ENCODE measurements around the gene GPR183.

Gene GPR183, protein sequence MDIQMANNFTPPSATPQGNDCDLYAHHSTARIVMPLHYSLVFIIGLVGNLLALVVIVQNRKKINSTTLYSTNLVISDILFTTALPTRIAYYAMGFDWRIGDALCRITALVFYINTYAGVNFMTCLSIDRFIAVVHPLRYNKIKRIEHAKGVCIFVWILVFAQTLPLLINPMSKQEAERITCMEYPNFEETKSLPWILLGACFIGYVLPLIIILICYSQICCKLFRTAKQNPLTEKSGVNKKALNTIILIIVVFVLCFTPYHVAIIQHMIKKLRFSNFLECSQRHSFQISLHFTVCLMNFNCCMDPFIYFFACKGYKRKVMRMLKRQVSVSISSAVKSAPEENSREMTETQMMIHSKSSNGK

GRCh38 chr13:99307247-99307646 lies at the start of gene GPR183:
Gene GPR183 (minus strand): TSS chr13:99307399. CDS start chr13:99296145, 11,254 bp downstream.
- DNase-seq, result no peak

- no peak for DNase-seq
Measured at GRCh38 chr13:99356262-99357091, 49.3 kb upstream of the GPR183 start.

GRCh38 chr13:99356012-99356261 lies 48.7 kb upstream of the GPR183 start:
- no peak for DNase-seq

DNA sequence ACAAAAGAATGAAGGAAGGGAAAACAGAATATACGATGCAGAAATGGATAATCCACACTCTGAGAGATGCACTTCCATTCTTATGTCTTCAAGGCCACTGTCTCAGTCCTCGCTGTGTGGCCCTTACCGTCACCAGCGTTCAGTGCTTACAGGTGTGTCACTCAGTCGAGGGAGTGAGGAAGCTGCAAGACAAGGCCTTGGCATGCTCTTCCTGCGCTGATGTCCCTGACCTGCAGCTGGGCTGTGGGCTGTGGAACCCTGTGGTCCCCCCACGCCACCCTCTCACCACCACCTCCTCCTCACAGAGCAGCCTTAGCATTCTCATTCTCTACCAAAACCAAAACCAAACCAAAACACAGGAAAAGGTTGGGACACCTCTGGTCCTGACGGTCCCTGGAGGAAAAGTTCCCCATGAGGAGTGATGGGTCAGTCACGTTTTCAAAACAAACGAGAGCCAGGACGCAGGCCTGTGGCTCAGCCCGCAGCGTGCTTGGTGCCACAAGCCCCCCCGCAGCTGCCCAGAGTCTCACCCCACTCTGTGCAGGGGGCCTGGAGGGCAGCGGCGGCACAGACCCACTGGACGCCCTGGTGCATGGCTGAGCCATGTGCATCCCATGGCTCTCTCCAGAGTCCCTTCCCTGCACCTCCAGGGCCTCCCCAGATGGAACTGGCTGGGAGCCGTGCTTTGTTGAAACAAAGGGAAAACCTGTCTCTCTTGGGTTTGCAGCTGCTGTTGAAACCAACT lies 48.2 kb upstream of the GPR183 start:
- peak; percentile 13 for DNase-seq

- no peak for DNase-seq
Measured at GRCh38 chr13:99354371-99354951, 47.3 kb upstream of the GPR183 start.

DNA sequence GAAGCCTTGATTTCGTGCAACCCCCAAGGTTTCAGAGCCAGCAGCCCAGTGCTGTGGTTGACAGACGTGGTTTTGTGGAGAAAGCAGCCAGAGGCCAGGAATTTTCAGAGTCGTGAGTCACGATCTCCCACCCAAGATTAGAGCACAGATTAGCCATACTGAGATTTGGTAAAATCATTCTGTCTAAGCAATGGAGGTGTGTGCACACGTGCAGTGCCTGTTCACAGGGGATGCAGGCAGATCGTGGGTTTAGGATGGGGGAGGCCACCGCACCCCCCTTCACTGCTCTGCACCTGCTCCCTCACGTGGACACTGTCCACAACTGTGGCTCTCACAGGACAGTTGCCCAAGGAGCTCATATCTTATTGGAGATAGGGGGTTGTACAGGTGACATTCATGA lies 46.6 kb upstream of the GPR183 start:
- no peak for DNase-seq

- no peak for DNase-seq
Measured at GRCh38 chr13:99353246-99353600, 46.0 kb upstream of the GPR183 start.

DNA sequence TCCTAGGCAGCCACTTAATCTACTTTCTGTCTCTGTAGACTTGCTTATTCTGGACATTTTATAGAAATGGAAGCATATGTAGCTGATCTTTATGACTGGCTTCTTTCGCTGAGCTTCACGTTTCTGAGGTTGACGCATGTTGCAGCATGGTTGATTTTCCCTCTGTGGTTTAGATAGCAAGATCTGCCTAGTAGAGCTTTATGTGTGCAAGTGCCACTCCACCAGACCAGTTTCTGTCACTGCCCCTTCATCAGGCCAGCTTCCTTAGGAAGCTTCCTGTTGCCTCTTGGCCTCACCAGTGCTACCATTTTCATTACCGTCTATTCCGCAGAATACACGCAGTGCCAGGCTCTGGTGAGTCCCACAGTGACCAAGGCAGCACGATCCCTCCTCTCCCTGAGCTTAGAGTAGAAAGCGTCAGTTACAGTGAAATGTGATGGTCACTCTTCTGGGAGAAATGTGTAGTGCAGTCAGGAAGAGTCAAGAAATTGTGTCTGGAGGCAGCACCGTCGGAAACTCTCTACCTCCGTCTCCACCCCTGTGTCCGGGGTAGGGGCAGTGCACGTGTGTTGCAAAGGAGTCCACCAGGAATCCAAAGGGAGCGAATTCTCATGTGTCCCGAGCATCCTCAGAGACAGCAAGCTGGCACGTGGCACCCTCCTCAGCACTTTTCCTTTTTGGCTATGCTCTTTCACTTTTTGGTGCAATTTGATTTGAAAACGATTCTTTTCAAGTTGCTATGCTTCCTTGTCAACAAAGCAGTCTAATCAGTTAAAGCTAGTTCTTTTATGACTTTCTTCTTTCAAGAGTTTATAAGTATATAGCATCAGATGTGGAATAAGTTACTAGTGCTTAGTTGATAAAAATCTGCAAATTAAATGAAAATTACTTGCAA lies 45.4 kb upstream of the GPR183 start:
- DNase-seq, result no peak

DNA sequence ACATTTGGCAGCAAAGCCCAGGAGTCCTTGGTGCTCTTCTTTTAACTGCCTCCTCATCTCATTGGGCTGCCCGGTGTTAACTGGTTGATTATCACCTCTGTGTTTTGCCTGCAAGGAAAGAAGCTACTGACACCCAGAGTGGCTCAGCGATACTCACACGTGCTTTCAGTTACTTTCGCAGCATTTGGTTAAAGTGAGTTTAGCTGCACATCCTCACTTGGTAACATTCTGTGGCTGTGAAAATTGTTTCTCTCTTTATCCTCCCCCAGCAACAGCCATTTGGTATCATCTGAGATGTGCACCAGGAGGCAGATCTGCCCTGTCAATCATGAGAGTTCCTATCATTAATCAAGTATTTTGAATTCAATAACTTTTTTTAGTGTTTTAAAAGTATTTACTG lies 44.6 kb upstream of the GPR183 start:
- DNase-seq, result no peak

DNA sequence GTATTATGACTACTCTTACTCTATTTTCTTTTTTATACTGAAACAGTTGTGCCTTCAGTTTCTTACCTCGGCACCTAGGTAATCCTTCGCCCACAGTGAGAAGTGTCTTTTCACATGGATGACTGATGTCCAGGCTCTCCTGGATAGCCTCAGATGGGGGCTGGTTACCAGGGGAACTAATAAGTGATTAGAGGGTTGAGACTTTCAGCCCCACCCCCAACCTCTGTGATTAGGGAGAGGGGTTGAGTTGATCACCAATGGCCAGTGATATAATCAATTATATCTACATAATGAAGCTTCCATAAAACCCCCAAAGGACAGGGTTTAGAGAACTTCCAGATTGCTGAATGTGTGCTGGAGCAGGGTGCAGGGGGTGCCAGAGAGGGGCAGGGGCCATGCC lies 43.0 kb upstream of the GPR183 start:
- no peak for DNase-seq

DNA sequence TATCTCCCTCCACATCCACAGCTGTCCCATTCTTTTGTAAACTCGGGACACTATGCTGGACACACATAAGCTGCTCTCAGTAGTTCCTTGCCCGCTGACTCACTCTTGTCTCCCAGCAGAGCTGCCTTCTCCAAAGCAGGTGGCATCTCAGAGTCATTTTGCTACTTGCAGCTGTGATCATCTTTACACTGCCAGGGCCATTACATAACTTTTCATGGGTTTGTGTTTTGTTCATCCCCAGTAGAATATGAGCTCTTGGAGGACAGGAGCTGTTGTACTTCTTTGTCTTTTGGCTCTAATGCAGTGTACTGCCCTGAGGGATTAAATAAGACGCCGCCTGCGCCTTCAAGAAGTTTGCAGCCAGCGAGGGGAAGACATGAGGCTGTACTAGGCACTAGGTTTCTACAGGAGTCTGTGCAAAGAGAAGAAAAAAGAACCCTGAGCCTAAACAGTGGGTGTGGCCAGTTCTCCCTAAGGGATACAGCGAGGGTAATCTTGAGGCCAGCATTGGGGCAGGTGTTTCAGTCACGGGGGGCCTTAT lies 40.8 kb upstream of the GPR183 start:
- DNase-seq, result no peak

- no peak for DNase-seq
Measured at GRCh38 chr13:99347335-99347878, 40.2 kb upstream of the GPR183 start.

DNA sequence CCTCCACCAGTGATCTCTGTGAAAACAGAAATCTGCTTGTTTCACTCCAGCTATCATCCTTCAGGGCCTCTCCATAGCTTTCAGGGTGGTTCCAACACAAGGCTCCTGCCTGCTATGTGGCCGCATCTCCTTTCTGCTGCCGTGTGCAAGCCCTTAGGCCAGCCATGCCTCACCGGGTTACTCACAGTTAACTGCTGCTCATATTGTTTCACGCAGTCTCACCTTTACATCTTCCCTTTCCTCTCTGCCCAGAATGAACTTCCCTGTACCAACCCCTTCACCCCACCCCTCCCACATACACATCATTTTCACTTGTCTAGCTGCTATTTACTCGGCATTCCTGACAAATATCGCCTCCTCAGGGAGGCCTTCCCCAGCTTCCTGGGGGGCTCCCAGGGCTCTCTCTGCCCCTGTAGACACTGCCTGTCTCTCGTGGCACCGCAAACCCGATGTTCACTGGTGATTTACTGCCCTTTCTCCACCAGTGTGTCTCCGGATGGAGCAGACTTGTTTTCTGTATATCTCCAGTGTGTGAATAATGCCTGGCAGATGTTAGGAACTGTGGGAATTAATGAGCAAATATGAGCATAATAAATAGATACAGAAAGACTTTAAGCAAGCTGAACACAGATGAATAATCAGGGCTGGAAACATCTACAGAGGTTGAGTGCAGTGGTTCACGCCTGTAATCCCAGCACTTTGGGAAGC lies 39.3 kb upstream of the GPR183 start:
- no peak for DNase-seq

GRCh38 chr13:99345345-99345744 lies 38.1 kb upstream of the GPR183 start:
- no peak for DNase-seq

- no peak for DNase-seq
Measured at GRCh38 chr13:99344610-99345208, 37.5 kb upstream of the GPR183 start.

DNA sequence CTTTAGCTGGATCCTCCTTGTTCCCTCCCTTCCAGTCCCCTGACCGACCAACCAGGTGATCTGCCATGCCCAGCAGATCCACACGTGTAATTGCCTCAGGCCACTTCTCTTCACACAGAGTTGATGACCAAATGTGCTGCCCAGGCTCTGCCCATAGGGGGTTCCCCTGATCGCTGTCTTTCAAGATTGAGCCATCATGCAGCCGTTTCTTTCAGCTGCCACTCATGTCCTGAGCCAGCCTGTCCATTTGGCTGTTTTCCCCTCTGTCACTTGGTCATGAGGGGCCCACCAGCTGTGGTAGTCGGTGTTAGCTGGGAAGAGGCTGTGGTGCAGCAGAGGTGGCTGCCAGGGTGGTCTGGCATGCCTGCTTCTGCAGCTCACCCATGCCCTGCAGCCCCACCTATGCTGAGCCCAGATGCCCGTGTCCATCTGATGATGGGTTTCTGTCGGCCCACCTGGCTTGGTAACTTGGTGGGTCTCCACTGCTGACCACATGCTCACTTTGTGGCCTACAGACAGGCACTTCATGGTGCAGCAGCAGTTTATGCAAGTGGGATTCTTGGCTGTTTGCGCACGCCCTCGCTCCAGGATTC lies 35.6 kb upstream of the GPR183 start:
- DNase-seq, result no peak

- no peak for DNase-seq
Measured at GRCh38 chr13:99341969-99342722, 34.9 kb upstream of the GPR183 start.

DNA sequence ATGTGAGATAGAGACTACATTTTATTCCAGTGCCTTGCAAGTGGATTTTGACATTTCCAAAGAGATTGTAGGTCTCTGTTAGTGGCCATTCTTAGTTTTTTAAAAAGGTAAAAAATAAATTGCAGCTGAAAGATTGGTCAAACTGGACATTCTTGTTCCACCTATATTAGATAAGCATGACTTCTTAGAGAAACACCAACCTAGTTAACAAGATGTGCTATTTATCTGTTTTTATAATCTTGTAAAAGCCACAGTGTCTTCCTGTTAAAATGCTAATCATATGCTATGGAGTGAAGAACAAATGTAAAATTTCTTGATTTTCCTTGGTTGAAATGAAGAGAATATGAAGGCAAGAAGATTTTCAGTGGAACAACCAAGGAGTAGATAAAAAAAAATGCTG lies 33.4 kb upstream of the GPR183 start:
- DNase-seq, result no peak

DNA sequence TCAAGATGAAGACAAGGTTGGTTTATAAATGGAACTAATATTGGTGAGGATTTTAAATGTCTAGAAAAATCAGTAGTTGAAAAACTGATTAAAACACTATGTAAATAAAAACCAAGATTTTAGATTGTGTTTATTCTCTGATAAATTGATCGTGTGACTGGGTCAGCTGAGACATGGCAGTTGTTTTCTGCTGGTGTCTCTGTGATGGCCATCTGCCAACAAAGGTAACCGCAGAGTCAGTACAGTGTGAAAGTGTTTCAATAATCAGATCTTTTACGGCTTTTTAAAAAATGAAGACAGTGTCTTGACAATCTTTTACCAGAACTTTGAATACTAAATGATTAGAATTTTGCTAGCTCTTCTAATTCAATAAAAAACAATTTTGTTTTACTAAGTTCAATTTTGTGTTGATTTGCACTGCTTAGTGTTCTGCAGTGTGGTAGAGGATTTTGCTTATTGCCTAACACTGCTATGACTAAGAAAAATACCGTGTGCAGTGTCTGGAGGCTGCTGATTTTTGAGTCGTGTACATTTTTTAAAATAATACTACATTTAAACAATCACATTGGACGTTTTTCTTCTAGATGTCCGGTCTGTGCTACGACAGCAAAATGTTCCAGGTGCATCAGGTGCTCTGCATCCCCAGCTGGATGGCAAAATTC lies 32.7 kb upstream of the GPR183 start:
- DNase-seq, result no peak
